HG03520 (cell line): Measurements from ENCODE around the gene GZMM.

Experiments used
- ATAC-seq: cut with Tn5 transposase; IDR thresholded peaks from one replicate; pipeline ENCODE4 v1.9.1; 2021; ENCODE audit warnings: mild to moderate bottlenecking, moderate library complexity; ENCODE audit not compliant: unreplicated experiment

The GZMM gene

GRCh38 chr19:543910-544608 is at the start of gene GZMM:
TSS of gene GZMM (plus strand) at chr19:544053. CDS start at chr19:544072, 19 bp downstream.
- ATAC-seq: no peak

- no peak for ATAC-seq
These were observed 49.4 kb upstream of the GZMM start for GRCh38 chr19:494171-495080.

- no peak for ATAC-seq
These were observed 48.8 kb upstream of the GZMM start for GRCh38 chr19:495081-495401.

GRCh38 chr19:495402-496111 is 48.3 kb upstream of the GZMM start:
- no peak for ATAC-seq

- no peak for ATAC-seq
These were observed 47.7 kb upstream of the GZMM start, which contains the start of gene MADCAM1 for GRCh38 chr19:496112-496665. TSS of gene MADCAM1 (plus strand) at chr19:496486. CDS start at chr19:496500, 14 bp downstream.

GRCh38 chr19:496986-497385 is 46.9 kb upstream of the GZMM start:
- ATAC-seq: no peak

GRCh38 chr19:497491-497868 is 46.4 kb upstream of the GZMM start:
- ATAC-seq: no peak

GRCh38 chr19:497869-498510 is 45.9 kb upstream of the GZMM start:
- no peak for ATAC-seq

- ATAC-seq: no peak
These were observed 45.4 kb upstream of the GZMM start for GRCh38 chr19:498511-498891.

- no peak for ATAC-seq
These were observed 44.8 kb upstream of the GZMM start for GRCh38 chr19:498977-499623.

- no peak for ATAC-seq
These were observed 42.2 kb upstream of the GZMM start for GRCh38 chr19:501646-502045.

GRCh38 chr19:504616-505015 is 39.2 kb upstream of the GZMM start:
- ATAC-seq: no peak

GRCh38 chr19:506404-507285 is 37.2 kb upstream of the GZMM start:
- ATAC-seq: peak; percentile 44

GRCh38 chr19:507286-508203 is 36.3 kb upstream of the GZMM start, which contains the start of gene TPGS1:
TSS of gene TPGS1 (plus strand) at chr19:507497. CDS start at chr19:507507, 10 bp downstream.
- ATAC-seq: peak; percentile 46

- no peak for ATAC-seq
These were observed 35.4 kb upstream of the GZMM start for GRCh38 chr19:508204-509150.

GRCh38 chr19:510606-511100 is 33.2 kb upstream of the GZMM start:
- peak; percentile 23 for ATAC-seq
